SK-N-SH (cell line): Measurements from ENCODE around the gene FHDC1. TPM values are rescaled to one million over a fixed set of nuclear protein-coding genes. Genes with fewer than 3 reads are reported as not detected.
"Not testable (repeated sequence)": the region's sequence is repeated elsewhere in the genome, so short reads cannot be mapped to it uniquely, and the experiment has no call there.

ENCODE experiments used
- CTCF ChIA-PET: fragments of 300-600, 350-600 bp; formaldehyde crosslinking; extraction: SDS; loops from one replicate; lab custom pipeline; 2021; lab: Yijun Ruan, JAX
- POLR2A ChIA-PET: fragments of 350-600 bp; sonication (Branson Sonifier 250); formaldehyde crosslinking; extraction: SDS; loops from one replicate; lab custom pipeline; 2020; ENCODE audit warnings: antibody characterized with exemption, inconsistent platforms; lab: Yijun Ruan, JAX
- DNase-seq: peaks from one replicate; pipeline ENCODE4 v3.0.0; 2012
- H2AFZ ChIP-seq: fragments of 200-600 bp; sonication (generic); 2 replicates; pipeline ENCODE4 v1.8.1; 2016; ENCODE audit warnings: antibody characterized with exemption, mild to moderate bottlenecking, low read depth
- H3F3A ChIP-seq: fragments of 200-600 bp; sonication (generic); replicated peaks from 2 replicates; pipeline ENCODE3; 2016; ENCODE audit warnings: antibody characterized with exemption, mild to moderate bottlenecking; ENCODE audit not compliant: insufficient read depth
- H3K27ac ChIP-seq, 2 experiments: fragments of 200-500 bp in 1 of 2; fragments of 200-600 bp in 1 of 2; sonication (Bioruptor generic) in 1 of 2; sonication (generic), shearing (Covaris generic) in 1 of 2; 2 replicates each; pipeline versions ENCODE4 v1.5.1 to v1.6.1; 2014 to 2016; ENCODE audit warnings: low read depth in 2 of 2, inconsistent platforms in 1 of 2, low read length in 1 of 2, mild to moderate bottlenecking in 1 of 2, mixed read lengths in 1 of 2
- H3K27me3 ChIP-seq: fragments of 200-600 bp; sonication (generic), shearing (Covaris generic); 2 replicates; pipeline ENCODE4 v1.6.1; 2016; ENCODE audit warnings: mixed run types; ENCODE audit not compliant: insufficient read depth
- H3K36me3 ChIP-seq, 2 experiments: fragments of 200-500 bp in 1 of 2; fragments of 200-600 bp in 1 of 2; sonication (Bioruptor generic) in 1 of 2; sonication (generic) in 1 of 2; replicated peaks in 1 of 2; 2 replicates each; pipeline versions ENCODE3 to v1.5.1; 2014 to 2016; ENCODE audit warnings: low read length in 1 of 2, mild to moderate bottlenecking in 1 of 2; ENCODE audit not compliant: insufficient read depth in 2 of 2, control insufficient read depth in 1 of 2
- H3K4me1 ChIP-seq, 2 experiments: fragments of 200-500 bp in 1 of 2; fragments of 200-600 bp in 1 of 2; sonication (Bioruptor generic) in 1 of 2; sonication (generic), shearing (Covaris generic) in 1 of 2; 2 replicates each; pipeline versions ENCODE4 v1.5.1 to v1.6.1; 2014 to 2016; ENCODE audit warnings: low read depth in 1 of 2, low read length in 1 of 2, mixed run types in 1 of 2; ENCODE audit not compliant: insufficient read depth in 2 of 2, control insufficient read depth in 1 of 2
- H3K4me2 ChIP-seq: fragments of 200-600 bp; sonication (generic), shearing (Covaris generic); 2 replicates; pipeline ENCODE4 v1.6.1; 2017; ENCODE audit warnings: mixed run types
- H3K4me3 ChIP-seq, 2 experiments: fragments of 200-500 bp in 1 of 2; fragments of 200-600 bp in 1 of 2; sonication (Bioruptor generic) in 1 of 2; sonication (generic), shearing (Covaris generic) in 1 of 2; 2 replicates each; pipeline versions ENCODE4 v1.5.1 to v1.8.1; 2014 to 2016; ENCODE audit warnings: low read depth in 2 of 2, inconsistent platforms in 1 of 2, low read length in 1 of 2, mild to moderate bottlenecking in 1 of 2, mixed read lengths in 1 of 2, moderate library complexity in 1 of 2
- H3K79me2 ChIP-seq: fragments of 200-600 bp; sonication (generic); 2 replicates; pipeline ENCODE4 v1.8.1; 2017; ENCODE audit warnings: mild to moderate bottlenecking; ENCODE audit not compliant: insufficient read depth
- H3K9ac ChIP-seq: fragments of 200-600 bp; sonication (generic); 2 replicates; pipeline ENCODE4 v1.6.1; 2017; ENCODE audit warnings: mixed run types
- H3K9me2 ChIP-seq: fragments of 200-600 bp; sonication (generic); 2 replicates; pipeline ENCODE4 v1.6.1; 2017; ENCODE audit warnings: mixed run types
- H3K9me3 ChIP-seq: fragments of 200-600 bp; sonication (generic); 2 replicates; pipeline ENCODE4 v1.6.1; 2017; ENCODE audit warnings: mixed run types, mild to moderate bottlenecking, moderate library complexity
- H4K20me1 ChIP-seq: fragments of 200-600 bp; sonication (generic); 2 replicates; pipeline ENCODE4 v1.6.1; 2017; ENCODE audit warnings: mild to moderate bottlenecking, mixed run types; ENCODE audit not compliant: insufficient read depth
- CHD2 ChIP-seq: fragments of 150-350 bp; IDR thresholded peaks from 2 replicates; pipeline ENCODE4 v1.6.1; 2018; ENCODE audit warnings: low read length; ENCODE audit not compliant: partially characterized antibody
- CTCF ChIP-seq: fragments of 200-600 bp; sonication (generic); IDR thresholded peaks from 2 replicates; pipeline ENCODE4 v1.6.1; 2017; ENCODE audit warnings: antibody characterized with exemption, mild to moderate bottlenecking, moderate library complexity
- ELF1 ChIP-seq: IDR thresholded peaks from 2 replicates; pipeline ENCODE4 v1.4.0; 2012
- EZH2phosphoT487 ChIP-seq: fragments of 200-600 bp; sonication (generic); IDR thresholded peaks from 2 replicates; pipeline ENCODE4 v1.6.1; 2017; ENCODE audit warnings: low read depth, mixed run types, mild to moderate bottlenecking, antibody characterized with exemption, moderate library complexity, borderline replicate concordance
- FOSL2 ChIP-seq: IDR thresholded peaks from 2 replicates; pipeline ENCODE4 v1.4.0; 2012; ENCODE audit warnings: low read depth, mild to moderate bottlenecking, moderate library complexity, borderline replicate concordance
- FOXJ3 ChIP-seq: sonication (generic); formaldehyde crosslinking; IDR thresholded peaks from 2 replicates; pipeline ENCODE4 v1.5.1; 2020; ENCODE audit warnings: mild to moderate bottlenecking, missing genetic modification reagents
- FOXM1 ChIP-seq: IDR thresholded peaks from 2 replicates; pipeline ENCODE4 v1.4.0; 2012; ENCODE audit warnings: low read depth, mild to moderate bottlenecking
- GABPA ChIP-seq: IDR thresholded peaks from 2 replicates; pipeline ENCODE4 v1.4.0; 2012; ENCODE audit warnings: low read depth, mild to moderate bottlenecking
- MAX ChIP-seq: IDR thresholded peaks from 2 replicates; pipeline ENCODE4 v1.4.0; 2012; ENCODE audit warnings: low read depth
- MEF2A ChIP-seq: IDR thresholded peaks from 2 replicates; pipeline ENCODE4 v1.4.0; 2012; ENCODE audit warnings: low read depth, borderline replicate concordance
- NFIC ChIP-seq: IDR thresholded peaks from 2 replicates; pipeline ENCODE4 v1.4.0; 2012; ENCODE audit warnings: borderline replicate concordance
- NRF1 ChIP-seq: IDR thresholded peaks from 2 replicates; pipeline ENCODE4 v1.6.1; 2012; ENCODE audit warnings: low read depth, mild to moderate bottlenecking, low read length
- REST ChIP-seq: IDR thresholded peaks from 2 replicates; pipeline ENCODE4 v1.6.1; 2012; ENCODE audit warnings: mild to moderate bottlenecking, low read depth, low read length, moderate library complexity
- RXRA ChIP-seq: IDR thresholded peaks from 2 replicates; pipeline ENCODE4 v1.4.0; 2012; ENCODE audit warnings: low read depth, mild to moderate bottlenecking, borderline replicate concordance
- SIN3A ChIP-seq: IDR thresholded peaks from 2 replicates; pipeline ENCODE4 v1.6.1; 2012; ENCODE audit warnings: low read depth, mild to moderate bottlenecking, low read length, moderate library complexity, borderline replicate concordance
- SMC3 ChIP-seq: IDR thresholded peaks from 2 replicates; pipeline ENCODE4 v1.6.1; 2012; ENCODE audit warnings: low read depth, low read length, improper control_type of control experiment
- TAF1 ChIP-seq: IDR thresholded peaks from 2 replicates; pipeline ENCODE4 v1.6.1; 2012; ENCODE audit warnings: low read depth, mild to moderate bottlenecking, low read length, moderate library complexity, borderline replicate concordance
- TEAD4 ChIP-seq: IDR thresholded peaks from 2 replicates; pipeline ENCODE4 v1.4.0; 2012; ENCODE audit warnings: mild to moderate bottlenecking, borderline replicate concordance; ENCODE audit not compliant: insufficient read depth
- YY1 ChIP-seq: IDR thresholded peaks from 2 replicates; pipeline ENCODE4 v1.4.0; 2012; ENCODE audit warnings: low read depth, mild to moderate bottlenecking
- ZBTB33 ChIP-seq: IDR thresholded peaks from 2 replicates; pipeline ENCODE4 v1.4.0; 2012; ENCODE audit warnings: low read depth, borderline replicate concordance
- WGBS: methylation state at CpG from one replicate; pipeline ENCODE4 v1.1.6; 2017; ENCODE audit warnings: low lambda C conversion rate; 5-methylcytosine and 5-hydroxymethylcytosine counted together
- polyA plus RNA-seq, 3 experiments: library from polyadenylated mRNA; depleted of rRNA; stranded (reverse); fragments of >200 nt; gene quantifications; 2 replicates each; pipeline ENCODE4 v1.2.3, GENCODE V29; 2012

The FHDC1 gene
- polyA plus RNA-seq, 1 of the 3 experiments (the other 2 are of a cell fraction) = 0.02 TPM

GRCh38 chr4:152896811-152897210 lies 39.3 kb upstream of the FHDC1 start:
- peaks cover 6 to 11% of the 10 kb centered on the region in 2 experiments for H3K36me3 ChIP-seq
- 87% methylated on average over 1 of the region's 1 CpG for WGBS
- no peak overlapping the region for H2AFZ ChIP-seq
- DNase-seq = no peak
- H3F3A ChIP-seq = peaks cover 11% of the 10 kb centered on the region
- H3K4me2 ChIP-seq = no peak overlapping the region
- no peaks in the 10 kb centered on the region for H3K9me2 ChIP-seq
- H3K9ac ChIP-seq = no peak overlapping the region
- H3K4me1 ChIP-seq = no peaks in the 10 kb centered on the region; a peak in 1 of 4 replicates
- no peaks in the 10 kb centered on the region for H3K9me3 ChIP-seq
- no peak for TF ChIP-seq REST
- TF ChIP-seq FOSL2 = no peak
- TF ChIP-seq SIN3A = no peak
- TF ChIP-seq GABPA = no peak
- TF ChIP-seq NFIC = no peak
- no peak for TF ChIP-seq CTCF
- no peak for TF ChIP-seq MEF2A
- TF ChIP-seq EZH2phosphoT487 = no peak
- TF ChIP-seq YY1 = no peak
- TF ChIP-seq FOXJ3 (CRISPR knock-in tag) = no peak
- TF ChIP-seq SMC3 = no peak
- TF ChIP-seq FOXM1 = no peak
- no peak for TF ChIP-seq TAF1
- TF ChIP-seq CHD2 = no peak
- no peak for TF ChIP-seq NRF1
- no peak for TF ChIP-seq TEAD4
- TF ChIP-seq ELF1 = no peak
- no peak for TF ChIP-seq ZBTB33
- TF ChIP-seq MAX = no peak
- no peak for TF ChIP-seq RXRA
- TF ChIP-seq, all 33 proteins: peak for 0
- Histone ChIP-seq H3K79me2 (no peaks in the 10 kb centered on the region), H3K4me3 (no peak overlapping the region), H3K27me3 (no peaks in the 10 kb centered on the region), H4K20me1 (no peaks in the 10 kb centered on the region), H3K27ac (no peak overlapping the region)
- ChIA-PET CTCF (interaction anchor here (0.9 to 1.6 kb wide), 4 partner anchors 14 to 231 kb away, joined by 4 read pairs; no protein-coding TSS in a partner anchor), POLR2A (no interaction called here)

- H3K9ac ChIP-seq, H4K20me1 ChIP-seq, H3K4me2 ChIP-seq, H2AFZ ChIP-seq, H3K9me3 ChIP-seq, H3K79me2 ChIP-seq, CTCF ChIA-PET, H3K4me1 ChIP-seq, DNase-seq, H3K36me3 ChIP-seq, H3K9me2 ChIP-seq, POLR2A ChIA-PET, H3K4me3 ChIP-seq, H3K27me3 ChIP-seq, H3K27ac ChIP-seq: not testable (repeated sequence)
- peaks cover 11% of the 10 kb centered on the region for H3F3A ChIP-seq
- 97% methylated on average over 6 of the region's 6 CpGs for WGBS
These were observed 38.0 kb upstream of the FHDC1 start for GRCh38 chr4:152898133-152898532.
